Esophagus muscularis mucosa (tissue), 3 donors: ENCODE measurements around the gene RAD51B.

Experiments
- POLR2AphosphoS5 ChIP-seq, 2 donors: sonication (generic); formaldehyde crosslinking; IDR thresholded peaks; one replicate each; pipeline ENCODE4 v1.6.1; 2017; ENCODE audit warnings: antibody characterized with exemption in 2 of 2
- TF ChIP-seq, protein P1 (sequence below), 3 experiments: fragments of 200-600 bp in 2 of 3; fragments of 450-650 bp in 1 of 3; sonication (generic) in 2 of 3; IDR thresholded peaks; one replicate each; pipeline ENCODE4 v1.5.1; 2017 to 2019; ENCODE audit warnings: antibody characterized with exemption in 3 of 3, mild to moderate bottlenecking in 2 of 3, moderate library complexity in 1 of 3

DNA sequence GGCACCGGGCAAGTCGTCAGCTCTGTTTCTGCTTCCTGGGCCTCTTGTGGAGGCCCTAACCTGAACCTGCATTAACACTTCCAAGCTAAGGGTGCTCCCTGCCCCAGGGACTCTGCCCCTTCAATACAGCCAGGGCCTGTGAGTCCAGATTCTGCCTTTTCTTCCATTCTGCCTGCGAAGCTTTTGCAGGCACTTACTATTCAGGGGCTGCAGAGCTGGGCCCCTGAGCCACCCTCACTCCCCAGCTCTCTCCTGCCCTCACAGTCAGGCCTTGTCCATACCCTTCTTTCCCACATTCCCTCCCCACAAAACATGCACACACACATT lies 872.2 kb downstream of the RAD51B start:
- TF ChIP-seq, protein P1, sequence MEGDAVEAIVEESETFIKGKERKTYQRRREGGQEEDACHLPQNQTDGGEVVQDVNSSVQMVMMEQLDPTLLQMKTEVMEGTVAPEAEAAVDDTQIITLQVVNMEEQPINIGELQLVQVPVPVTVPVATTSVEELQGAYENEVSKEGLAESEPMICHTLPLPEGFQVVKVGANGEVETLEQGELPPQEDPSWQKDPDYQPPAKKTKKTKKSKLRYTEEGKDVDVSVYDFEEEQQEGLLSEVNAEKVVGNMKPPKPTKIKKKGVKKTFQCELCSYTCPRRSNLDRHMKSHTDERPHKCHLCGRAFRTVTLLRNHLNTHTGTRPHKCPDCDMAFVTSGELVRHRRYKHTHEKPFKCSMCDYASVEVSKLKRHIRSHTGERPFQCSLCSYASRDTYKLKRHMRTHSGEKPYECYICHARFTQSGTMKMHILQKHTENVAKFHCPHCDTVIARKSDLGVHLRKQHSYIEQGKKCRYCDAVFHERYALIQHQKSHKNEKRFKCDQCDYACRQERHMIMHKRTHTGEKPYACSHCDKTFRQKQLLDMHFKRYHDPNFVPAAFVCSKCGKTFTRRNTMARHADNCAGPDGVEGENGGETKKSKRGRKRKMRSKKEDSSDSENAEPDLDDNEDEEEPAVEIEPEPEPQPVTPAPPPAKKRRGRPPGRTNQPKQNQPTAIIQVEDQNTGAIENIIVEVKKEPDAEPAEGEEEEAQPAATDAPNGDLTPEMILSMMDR (IDR thresholded peaks at IDR 0.05): no peak
- TF ChIP-seq POLR2AphosphoS5 (IDR thresholded peaks at IDR 0.05): no peak
